Ishikawa (cell line): ENCODE measurements around the gene WDR90.

Experiments used
- CEBPB ChIP-seq: IDR thresholded peaks from 2 replicates; pipeline ENCODE4 v1.6.1; 2012
- CREB1 ChIP-seq: IDR thresholded peaks from 2 replicates; pipeline ENCODE4 v1.6.1; 2012; ENCODE audit warnings: low read depth
- EGR1 ChIP-seq: IDR thresholded peaks from 2 replicates; pipeline ENCODE4 v1.6.1; 2012
- EP300 ChIP-seq: IDR thresholded peaks from 2 replicates; pipeline ENCODE4 v1.6.1; 2012; ENCODE audit warnings: borderline replicate concordance
- NFIC ChIP-seq: IDR thresholded peaks from 2 replicates; pipeline ENCODE4 v1.6.1; 2012
- RAD21 ChIP-seq: IDR thresholded peaks from 2 replicates; pipeline ENCODE4 v1.6.1; 2012; ENCODE audit warnings: low read depth
- TAF1 ChIP-seq: IDR thresholded peaks from 2 replicates; pipeline ENCODE4 v1.6.1; 2012; ENCODE audit warnings: low read depth, mild to moderate bottlenecking
- TCF12 ChIP-seq: IDR thresholded peaks from 2 replicates; pipeline ENCODE4 v1.6.1; 2012; ENCODE audit warnings: low read depth
- TEAD4 ChIP-seq: IDR thresholded peaks from 2 replicates; pipeline ENCODE4 v1.6.1; 2012
- YY1 ChIP-seq: IDR thresholded peaks from 2 replicates; pipeline ENCODE4 v1.6.1; 2012; ENCODE audit warnings: low read depth
- ZBTB7A ChIP-seq: IDR thresholded peaks from 2 replicates; pipeline ENCODE4 v1.6.1; 2012; ENCODE audit warnings: low read depth
- TF ChIP-seq, protein P1 (sequence below): IDR thresholded peaks from 2 replicates; pipeline ENCODE4 v1.6.1; 2012
- TF ChIP-seq, protein P2 (sequence below): IDR thresholded peaks from 2 replicates; pipeline ENCODE4 v1.6.1; 2012; ENCODE audit warnings: low read depth, mild to moderate bottlenecking
- TF ChIP-seq, protein P3 (sequence below): IDR thresholded peaks from 2 replicates; pipeline ENCODE4 v1.6.1; 2012

DNA sequence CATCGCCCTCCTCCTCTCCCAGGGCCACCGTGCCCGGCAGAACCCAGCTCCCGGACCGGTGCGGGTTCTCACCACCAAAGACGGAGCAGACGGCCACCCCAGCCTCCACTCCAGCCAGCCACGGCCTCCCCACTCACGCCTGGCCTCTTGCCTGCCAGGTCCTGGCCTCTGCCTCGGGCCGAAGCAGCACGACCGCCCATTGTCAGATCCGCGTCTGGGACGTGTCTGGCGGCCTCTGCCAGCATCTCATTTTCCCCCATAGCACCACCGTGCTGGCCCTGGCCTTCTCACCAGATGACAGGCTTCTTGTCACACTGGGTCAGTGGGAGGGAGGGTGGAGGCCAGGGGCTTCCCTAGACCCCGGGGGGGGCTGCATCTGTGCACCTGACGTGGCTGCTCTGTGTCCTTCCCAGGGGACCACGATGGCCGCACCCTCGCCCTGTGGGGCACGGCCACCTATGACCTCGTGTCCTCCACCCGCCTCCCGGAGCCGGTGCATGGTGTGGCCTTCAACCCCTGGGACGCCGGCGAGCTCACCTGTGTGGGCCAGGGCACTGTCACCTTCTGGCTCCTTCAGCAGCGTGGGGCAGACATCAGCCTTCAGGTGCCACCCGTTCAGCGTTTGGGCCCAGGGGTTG lies 12.1 kb downstream of the WDR90 start:
- TF ChIP-seq TEAD4 (no peak), CREB1 (no peak), EGR1 (no peak), EP300 (no peak), TAF1 (no peak), RAD21 (no peak), YY1 (no peak), CEBPB (no peak), ZBTB7A (no peak), NFIC (no peak), TCF12 (no peak)
- TF ChIP-seq, protein P1, sequence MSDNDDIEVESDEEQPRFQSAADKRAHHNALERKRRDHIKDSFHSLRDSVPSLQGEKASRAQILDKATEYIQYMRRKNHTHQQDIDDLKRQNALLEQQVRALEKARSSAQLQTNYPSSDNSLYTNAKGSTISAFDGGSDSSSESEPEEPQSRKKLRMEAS, result no peak
- TF ChIP-seq, protein P2, sequence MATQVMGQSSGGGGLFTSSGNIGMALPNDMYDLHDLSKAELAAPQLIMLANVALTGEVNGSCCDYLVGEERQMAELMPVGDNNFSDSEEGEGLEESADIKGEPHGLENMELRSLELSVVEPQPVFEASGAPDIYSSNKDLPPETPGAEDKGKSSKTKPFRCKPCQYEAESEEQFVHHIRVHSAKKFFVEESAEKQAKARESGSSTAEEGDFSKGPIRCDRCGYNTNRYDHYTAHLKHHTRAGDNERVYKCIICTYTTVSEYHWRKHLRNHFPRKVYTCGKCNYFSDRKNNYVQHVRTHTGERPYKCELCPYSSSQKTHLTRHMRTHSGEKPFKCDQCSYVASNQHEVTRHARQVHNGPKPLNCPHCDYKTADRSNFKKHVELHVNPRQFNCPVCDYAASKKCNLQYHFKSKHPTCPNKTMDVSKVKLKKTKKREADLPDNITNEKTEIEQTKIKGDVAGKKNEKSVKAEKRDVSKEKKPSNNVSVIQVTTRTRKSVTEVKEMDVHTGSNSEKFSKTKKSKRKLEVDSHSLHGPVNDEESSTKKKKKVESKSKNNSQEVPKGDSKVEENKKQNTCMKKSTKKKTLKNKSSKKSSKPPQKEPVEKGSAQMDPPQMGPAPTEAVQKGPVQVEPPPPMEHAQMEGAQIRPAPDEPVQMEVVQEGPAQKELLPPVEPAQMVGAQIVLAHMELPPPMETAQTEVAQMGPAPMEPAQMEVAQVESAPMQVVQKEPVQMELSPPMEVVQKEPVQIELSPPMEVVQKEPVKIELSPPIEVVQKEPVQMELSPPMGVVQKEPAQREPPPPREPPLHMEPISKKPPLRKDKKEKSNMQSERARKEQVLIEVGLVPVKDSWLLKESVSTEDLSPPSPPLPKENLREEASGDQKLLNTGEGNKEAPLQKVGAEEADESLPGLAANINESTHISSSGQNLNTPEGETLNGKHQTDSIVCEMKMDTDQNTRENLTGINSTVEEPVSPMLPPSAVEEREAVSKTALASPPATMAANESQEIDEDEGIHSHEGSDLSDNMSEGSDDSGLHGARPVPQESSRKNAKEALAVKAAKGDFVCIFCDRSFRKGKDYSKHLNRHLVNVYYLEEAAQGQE, result no peak
- TF ChIP-seq, protein P3, sequence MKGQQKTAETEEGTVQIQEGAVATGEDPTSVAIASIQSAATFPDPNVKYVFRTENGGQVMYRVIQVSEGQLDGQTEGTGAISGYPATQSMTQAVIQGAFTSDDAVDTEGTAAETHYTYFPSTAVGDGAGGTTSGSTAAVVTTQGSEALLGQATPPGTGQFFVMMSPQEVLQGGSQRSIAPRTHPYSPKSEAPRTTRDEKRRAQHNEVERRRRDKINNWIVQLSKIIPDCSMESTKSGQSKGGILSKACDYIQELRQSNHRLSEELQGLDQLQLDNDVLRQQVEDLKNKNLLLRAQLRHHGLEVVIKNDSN, result no peak
